PC-3 (cell line): Measurements from ENCODE around the gene UTP3. TPM values are rescaled to one million over a fixed set of nuclear protein-coding genes. Genes with fewer than 3 reads are reported as not detected.

Experiments
- ATAC-seq: fragments of 200-7000 bp; cut with Tn5 transposase; 2 replicates; pipeline ENCODE4 v1.9.1; 2020; ENCODE audit warnings: mild to moderate bottlenecking, moderate library complexity
- BruUV-seq: library from RNA; stranded (reverse); fragments of 400-500 nt; replicated peaks from 2 replicates; lab custom pipeline; 2021; lab: Mats Ljungman, UMichigan
- CTCF ChIA-PET: fragments of 300-600 bp; sonication (Branson Sonifier 250); formaldehyde crosslinking; loops from one replicate; lab custom pipeline; 2022; ENCODE audit warnings: antibody characterized with exemption; lab: Charles Lee
- POLR2A ChIA-PET: fragments of 300-600 bp; sonication (Branson Sonifier 250); formaldehyde crosslinking; loops from one replicate; lab custom pipeline; 2022; ENCODE audit warnings: antibody characterized with exemption; ENCODE audit not compliant: unreplicated experiment; lab: Charles Lee
- DNase-seq: peaks from one replicate; pipeline ENCODE4 v3.0.0-alpha.2; 2015
- H2AFZ ChIP-seq: fragments of 300-600 bp; sonication (generic); 2 replicates; pipeline ENCODE4 v1.6.0; 2016; ENCODE audit warnings: antibody characterized with exemption, low read length
- H3F3A ChIP-seq: fragments of 300-600 bp; sonication (generic); one replicate; pipeline ENCODE4 v1.6.0; 2017; ENCODE audit warnings: antibody characterized with exemption, low read length, control low read depth, mild to moderate bottlenecking; ENCODE audit not compliant: unreplicated experiment
- H3K27ac ChIP-seq: fragments of 300-600 bp; sonication (generic); 2 replicates; pipeline ENCODE4 v1.5.1; 2016; ENCODE audit warnings: mild to moderate bottlenecking, low read length
- H3K27me3 ChIP-seq: fragments of 300-600 bp; sonication (generic); 2 replicates; pipeline ENCODE4 v1.6.1; 2016; ENCODE audit warnings: low read length, mixed read lengths
- H3K36me3 ChIP-seq: fragments of 300-600 bp; sonication (generic); 2 replicates; pipeline ENCODE4 v1.6.1; 2016; ENCODE audit warnings: low read depth, mixed run types, low read length, mixed read lengths
- H3K4me1 ChIP-seq: fragments of 300-600 bp; sonication (generic); 2 replicates; pipeline ENCODE4 v1.5.1; 2016; ENCODE audit warnings: low read length; ENCODE audit not compliant: insufficient read depth
- H3K4me2 ChIP-seq: fragments of 300-600 bp; sonication (generic); 2 replicates; pipeline ENCODE4 v1.6.0; 2016; ENCODE audit warnings: low read length
- H3K4me3 ChIP-seq: fragments of 300-600 bp; sonication (generic); 2 replicates; pipeline ENCODE4 v1.5.1; 2016; ENCODE audit warnings: mild to moderate bottlenecking, low read length, mixed read lengths
- H3K79me2 ChIP-seq: fragments of 300-600 bp; sonication (generic); 2 replicates; pipeline ENCODE4 v1.6.1; 2017; ENCODE audit warnings: low read length, mixed read lengths
- H3K9ac ChIP-seq: fragments of 300-600 bp; sonication (generic); 2 replicates; pipeline ENCODE4 v1.6.0; 2016; ENCODE audit warnings: mild to moderate bottlenecking, low read length
- H3K9me2 ChIP-seq: fragments of 300-600 bp; sonication (generic); replicated peaks from 2 replicates; pipeline ENCODE4 v1.6.1; 2016; ENCODE audit warnings: mixed run types, low read length, mixed read lengths
- H3K9me3 ChIP-seq: fragments of 300-600 bp; sonication (generic); 2 replicates; pipeline ENCODE4 v1.6.1; 2016; ENCODE audit warnings: low read length, mixed read lengths
- H4K20me1 ChIP-seq: fragments of 300-600 bp; sonication (generic); 2 replicates; pipeline ENCODE4 v1.6.1; 2016; ENCODE audit warnings: low read length, mixed read lengths
- CTCF ChIP-seq: fragments of 300-600 bp; sonication (generic); conservative IDR thresholded peaks from 2 replicates; pipeline ENCODE4 v1.5.1; 2017; ENCODE audit warnings: antibody characterized with exemption, low read depth, mild to moderate bottlenecking, low read length
- EZH2 ChIP-seq: fragments of 300-600 bp; sonication (generic); IDR thresholded peaks from one replicate; pipeline ENCODE4 v1.6.1; 2017; ENCODE audit warnings: antibody characterized with exemption, mild to moderate bottlenecking, low read length; ENCODE audit not compliant: unreplicated experiment
- EZH2phosphoT487 ChIP-seq: fragments of 300-600 bp; sonication (generic); IDR thresholded peaks from 2 replicates; pipeline ENCODE4 v1.6.1; 2018; ENCODE audit warnings: mild to moderate bottlenecking, antibody characterized with exemption, low read length, borderline replicate concordance
- intact Hi-C: fragments of 100-400 bp; cut with micrococcal nuclease; formaldehyde crosslinking; loops from 2 replicates; pipeline ENCODE4 v1.9.0; 2023
- total RNA-seq: library from RNA; depleted of rRNA; stranded (reverse); fragments of >200 nt; gene quantifications from 2 replicates; pipeline ENCODE4 v1.2.3, GENCODE V29; 2014

UTP3 gene
- total RNA-seq, 1 experiment from 2014 or later, result 27.8 TPM

GRCh38 chr4:70704931-70705182 lies 16.5 kb downstream of the UTP3 start:
- no peaks in the 10 kb centered on the region for H3K9me3 ChIP-seq
- H3K27me3 ChIP-seq, result no peaks in the 10 kb centered on the region
- no peaks in the 10 kb centered on the region for H3K9me2 ChIP-seq
- peak overlapping the region; percentile 81 for H2AFZ ChIP-seq
- H3F3A ChIP-seq, result peaks cover 11% of the 10 kb centered on the region
- H3K4me2 ChIP-seq, result peak overlapping the region; percentile 90
- H3K79me2 ChIP-seq, result peaks cover 40% of the 10 kb centered on the region
- no peaks in the 10 kb centered on the region for H3K36me3 ChIP-seq
- intact Hi-C loops, result loop anchor here (1.0 to 10.0 kb wide), 5 partner anchors 17 to 227 kb away; partner anchors contain the start of genes GRSF1, MOB1B and UTP3
- CTCF ChIA-PET, result interaction anchor here (1.0 kb wide), 1 partner anchor 16 kb away, joined by 3 read pairs; no protein-coding TSS in a partner anchor
- peak overlapping the region; percentile 78 for H3K27ac ChIP-seq
- no peak for TF ChIP-seq EZH2phosphoT487
- TF ChIP-seq EZH2, result no peak
- no peak for TF ChIP-seq CTCF
- H3K4me1 ChIP-seq, result peaks cover 29% of the 10 kb centered on the region
- POLR2A ChIA-PET, result interaction anchor here (0.5 kb wide), 1 partner anchor 38 kb away, joined by 5 read pairs; no protein-coding TSS in a partner anchor
- no peak for DNase-seq
- H3K4me3 ChIP-seq, result peak overlapping the region; percentile 83
- peak overlapping the region; percentile 93 for H3K9ac ChIP-seq
- peak; percentile 15 for ATAC-seq
- no peaks in the 10 kb centered on the region for H4K20me1 ChIP-seq
- BruUV-seq, result no TSS peak

GRCh38 chr4:70705183-70706043 lies 17.1 kb downstream of the UTP3 start:
- BruUV-seq, result no TSS peak
- CTCF ChIA-PET, result interaction anchor here (0.6 to 1.0 kb wide), 3 partner anchors 8 to 54 kb away, joined by 3 read pairs; no protein-coding TSS in a partner anchor
- peak overlapping the region; percentile 90 for H3K4me2 ChIP-seq
- DNase-seq (peak; percentile 88), ATAC-seq (peak; percentile 52)
- no peaks in the 10 kb centered on the region for H3K36me3 ChIP-seq
- peak overlapping the region; percentile 93 for H3K9ac ChIP-seq
- peak overlapping the region; percentile 83 for H3K4me3 ChIP-seq
- H3K27ac ChIP-seq, result peak overlapping the region; percentile 78
- no peaks in the 10 kb centered on the region for H4K20me1 ChIP-seq
- H3K4me1 ChIP-seq, result peaks cover 31% of the 10 kb centered on the region
- TF ChIP-seq EZH2phosphoT487, result no peak
- no peak for TF ChIP-seq CTCF
- TF ChIP-seq EZH2, result no peak
- H3F3A ChIP-seq, result peaks cover 11% of the 10 kb centered on the region
- no peaks in the 10 kb centered on the region for H3K9me2 ChIP-seq
- H3K27me3 ChIP-seq, result no peaks in the 10 kb centered on the region
- H3K9me3 ChIP-seq, result no peaks in the 10 kb centered on the region
- H3K79me2 ChIP-seq, result peaks cover 45% of the 10 kb centered on the region
- POLR2A ChIA-PET, result interaction anchor here (0.5 to 0.6 kb wide), 3 partner anchors 37 to 782 kb away, joined by 3 to 6 read pairs (median 5); no protein-coding TSS in a partner anchor
- H2AFZ ChIP-seq, result peak overlapping the region; percentile 81
- intact Hi-C loops, result loop anchor here (2.0 to 10.0 kb wide), 4 partner anchors 53 to 227 kb away; partner anchors contain the start of genes GRSF1 and MOB1B
